ENCODE data around the gene LRRC28. TPM values are rescaled to one million over a fixed set of nuclear protein-coding genes. Genes with fewer than 3 reads are reported as not detected.

The LRRC28 gene
- total and polyA plus RNA-seq, 2 of the 4 experiments (the other 2 are of a cell fraction) = 12.7 to 21.1 TPM

GRCh38 chr15:99291643-99292042, 40.4 kb downstream of the LRRC28 start:
- no peak overlapping the region for H2BK20ac ChIP-seq (ENCODE audit: low read depth, low read length)
- H3K23ac ChIP-seq (ENCODE audit: low read depth, low read length) = no peak overlapping the region
- intact Hi-C loops (cut with micrococcal nuclease) (no loop called here), dilution Hi-C loops (cut with HindIII; ENCODE audit: low sequenced_read_pairs, unreplicated experiment) (no loop called here), in situ Hi-C loops (cut with MboI; ENCODE audit: low sequenced_read_pairs) (no loop called here)
- H3K4ac ChIP-seq (ENCODE audit: low read depth, low read length) = no peak overlapping the region
- peaks cover 3% of the 10 kb centered on the region; the same call in 1 of the 2 replicates for H3K4me1 ChIP-seq (ENCODE audit: control insufficient read depth, insufficient read depth, low read length)
- H4K8ac ChIP-seq (ENCODE audit: low read depth in 2 of 2, low read length in 2 of 2) = no peak overlapping the region
- H2BK15ac ChIP-seq (ENCODE audit: low read depth, low read length) = no peak overlapping the region
- H2BK5ac ChIP-seq (ENCODE audit: low read depth, low read length, poor library complexity, severe bottlenecking) = no peak overlapping the region
- no peaks in the 10 kb centered on the region for H3K79me1 ChIP-seq (ENCODE audit: low read depth in 1 of 2, low read length in 2 of 2)
- H4K5ac ChIP-seq (ENCODE audit: low read depth, low read length) = no peak overlapping the region
- no peak for TF ChIP-seq SMC3 (IDR thresholded peaks at IDR 0.05; ENCODE audit: low read depth, low read length)
- TF ChIP-seq MAZ (IDR thresholded peaks at IDR 0.05; ENCODE audit: borderline replicate concordance, low read depth, low read length) = no peak
- TF ChIP-seq RCOR1 (IDR thresholded peaks at IDR 0.05; ENCODE audit: insufficient replicate concordance, low read length) = no peak
- TF ChIP-seq FOS (IDR thresholded peaks at IDR 0.05; ENCODE audit: low read depth, low read length) = no peak
- no peak for TF ChIP-seq CHD1 (IDR thresholded peaks at IDR 0.05; ENCODE audit: low read depth, low read length)
- no peak for TF ChIP-seq BHLHE40 (IDR thresholded peaks at IDR 0.05; ENCODE audit: low read depth, low read length)
- no peak for TF ChIP-seq CTCF (conservative IDR thresholded peaks at IDR 0.05; ENCODE audit: low read depth, low read length)
- TF ChIP-seq ELK1 (IDR thresholded peaks at IDR 0.05; ENCODE audit: borderline replicate concordance, low read depth, low read length) = no peak
- TF ChIP-seq USF2 (IDR thresholded peaks at IDR 0.05; ENCODE audit: low read depth, low read length) = no peak
- no peak for TF ChIP-seq POLR2A (IDR thresholded peaks at IDR 0.05; ENCODE audit: low read depth, low read length)
- TF ChIP-seq RAD21 (IDR thresholded peaks at IDR 0.05; ENCODE audit: low read length) = no peak
- no peak for TF ChIP-seq MAFK (IDR thresholded peaks at IDR 0.05; ENCODE audit: low read depth, low read length)
- TF ChIP-seq NFE2L2 (IDR thresholded peaks at IDR 0.05; ENCODE audit: low read depth, low read length) = no peak
- TF ChIP-seq MXI1 (IDR thresholded peaks at IDR 0.05; ENCODE audit: borderline replicate concordance, low read depth, low read length) = no peak
- no peak for TF ChIP-seq RFX5 (IDR thresholded peaks at IDR 0.05; ENCODE audit: low read depth, low read length)
- no peak overlapping the region for H2AK5ac ChIP-seq (ENCODE audit: low read depth, low read length)
- no peak overlapping the region for H3K4me3 ChIP-seq (ENCODE audit: insufficient read depth, low read depth, low read length)
- H3K14ac ChIP-seq (replicated peaks; ENCODE audit: low read depth, low read length) = no peak overlapping the region
- no peak overlapping the region for H3K18ac ChIP-seq (ENCODE audit: low read depth, low read length)
- H2AK9ac ChIP-seq (replicated peaks; ENCODE audit: low read depth, low read length, poor library complexity) = no peak overlapping the region
- no peak overlapping the region for H3K27ac ChIP-seq (ENCODE audit: insufficient read depth, low read length)
- H4K91ac ChIP-seq (ENCODE audit: insufficient read depth, low read depth, low read length) = no peak overlapping the region
- H2AFZ ChIP-seq (replicated peaks; ENCODE audit: low read length, poor library complexity) = no peak overlapping the region
- ATAC-seq (ENCODE audit: low read depth) (no peak), DNase-seq (no peak)
- BruUV-seq (replicated peaks) = no TSS peak
- no peak overlapping the region for H3K9ac ChIP-seq (ENCODE audit: low read depth, low read length)
- no peaks in the 10 kb centered on the region for H3K27me3 ChIP-seq (ENCODE audit: control insufficient read depth, insufficient read depth, low read length)
- no peak overlapping the region for H3K56ac ChIP-seq (ENCODE audit: extremely low read depth, insufficient read depth, low read length)
- H3K36me3 ChIP-seq (ENCODE audit: control insufficient read depth, insufficient read depth, low read length) = peaks cover 4% of the 10 kb centered on the region; the same call in 1 of the 2 replicates
- H4K20me1 ChIP-seq (ENCODE audit: insufficient read depth, low read length) = no peaks in the 10 kb centered on the region
- no peaks in the 10 kb centered on the region; the same call in 1 of the 2 replicates for H3K9me3 ChIP-seq (ENCODE audit: control insufficient read depth, insufficient read depth, low read length)
- H3K4me2 ChIP-seq (ENCODE audit: low read depth, low read length) = no peak overlapping the region
- peaks cover 4% of the 10 kb centered on the region; the same call in 1 of the 2 replicates for H3K9me1 ChIP-seq (ENCODE audit: insufficient read depth, low read length)
- CTCF ChIA-PET = no interaction called here
- no peak overlapping the region for H2BK120ac ChIP-seq (ENCODE audit: low read depth, low read length)
- POLR2A ChIA-PET (ENCODE audit: unreplicated experiment) = no interaction called here
